NCI-H1092 treated with DMSO at 0.1 percent for 48 hours (cell line): ENCODE results near the gene PHKB.
"Not testable (repeated sequence)": the region's sequence is repeated elsewhere in the genome, so short reads cannot be mapped to it uniquely, and the experiment has no call there.

Experiments
- DNase-seq: peaks from one replicate; lab custom pipeline; 2025; lab: John Stamatoyannopoulos, UW

The PHKB gene

GRCh38 chr16:47470211-47470610 lies 9.1 kb downstream of the PHKB start:
- no peak for DNase-seq

GRCh38 chr16:47470810-47471209 lies 9.7 kb downstream of the PHKB start:
- DNase-seq, result no peak

- not testable (repeated sequence) for DNase-seq
These were observed 11.9 kb downstream of the PHKB start for GRCh38 chr16:47473004-47473403.

GRCh38 chr16:47473792-47474191 lies 12.7 kb downstream of the PHKB start:
- DNase-seq, result no peak

GRCh38 chr16:47475786-47476185 lies 14.7 kb downstream of the PHKB start:
- DNase-seq, result no peak

- DNase-seq, result no peak
These were observed 15.7 kb downstream of the PHKB start for GRCh38 chr16:47476654-47477345.

- DNase-seq, result no peak
These were observed 16.5 kb downstream of the PHKB start for GRCh38 chr16:47477679-47478078.

GRCh38 chr16:47480410-47480809 lies 19.3 kb downstream of the PHKB start:
- DNase-seq, result no peak

GRCh38 chr16:47481698-47482374 lies 20.7 kb downstream of the PHKB start:
- DNase-seq, result no peak

- no peak for DNase-seq
These were observed 22.5 kb downstream of the PHKB start for GRCh38 chr16:47483616-47484015.

GRCh38 chr16:47486856-47487255 lies 25.7 kb downstream of the PHKB start:
- no peak for DNase-seq

GRCh38 chr16:47488051-47488450 lies 26.9 kb downstream of the PHKB start:
- DNase-seq, result no peak

GRCh38 chr16:47490471-47490870 lies 29.3 kb downstream of the PHKB start:
- DNase-seq, result no peak

- DNase-seq, result no peak
These were observed 30.9 kb downstream of the PHKB start for GRCh38 chr16:47492036-47492427.

- DNase-seq, result no peak
These were observed 31.6 kb downstream of the PHKB start for GRCh38 chr16:47492428-47493377.

- no peak for DNase-seq
These were observed 32.5 kb downstream of the PHKB start for GRCh38 chr16:47493381-47494337.

- no peak for DNase-seq
These were observed 38.1 kb downstream of the PHKB start for GRCh38 chr16:47499080-47499699.

GRCh38 chr16:47499700-47500264 lies 38.7 kb downstream of the PHKB start:
- DNase-seq, result no peak

GRCh38 chr16:47503936-47504335 lies 42.8 kb downstream of the PHKB start:
- no peak for DNase-seq

GRCh38 chr16:47504599-47504998 lies 43.5 kb downstream of the PHKB start:
- no peak for DNase-seq

- DNase-seq, result no peak
These were observed 45.7 kb downstream of the PHKB start for GRCh38 chr16:47506800-47507199.
